Neural cell (in vitro differentiated cells): ENCODE results near the gene BNIP5. TPM values are rescaled to one million over a fixed set of nuclear protein-coding genes. Genes with fewer than 3 reads are reported as not detected.

Experiments
- H2AFZ ChIP-seq: fragments of 200-600, 300-800 bp; sonication (generic), shearing (Covaris generic); 2 replicates; pipeline ENCODE4 v1.6.0; 2014; ENCODE audit warnings: low read depth, mild to moderate bottlenecking, antibody characterized with exemption, low read length, moderate library complexity
- H3F3A ChIP-seq: fragments of 200-600 bp; shearing (Covaris generic); 2 replicates; pipeline ENCODE4 v1.6.1; 2016; ENCODE audit warnings: mild to moderate bottlenecking, moderate library complexity, mixed read lengths, antibody characterized with exemption, low read length; ENCODE audit not compliant: insufficient read depth, poor library complexity, severe bottlenecking
- H3K27ac ChIP-seq: fragments of 200-600, 300-800 bp; sonication (generic), shearing (Covaris generic); 2 replicates; pipeline ENCODE4 v1.5.1; 2014; ENCODE audit warnings: mild to moderate bottlenecking, low read length, moderate library complexity
- H3K27me3 ChIP-seq: fragments of 300-800, 200-600 bp; sonication (generic), shearing (Covaris generic); 2 replicates; pipeline ENCODE4 v1.6.0; 2014; ENCODE audit warnings: mild to moderate bottlenecking, low read depth, low read length, moderate library complexity; ENCODE audit not compliant: insufficient read depth
- H3K36me3 ChIP-seq: fragments of 300-800, 200-600 bp; sonication (generic), shearing (Covaris generic); 2 replicates; pipeline ENCODE4 v1.5.1; 2014; ENCODE audit warnings: mild to moderate bottlenecking, antibody characterized with exemption, low read length, moderate library complexity; ENCODE audit not compliant: insufficient read depth
- H3K4me2 ChIP-seq: fragments of 300-800, 200-600 bp; sonication (generic), shearing (Covaris generic); 2 replicates; pipeline ENCODE4 v1.6.0; 2014; ENCODE audit warnings: mild to moderate bottlenecking, low read length
- H3K4me3 ChIP-seq: fragments of 300-800, 200-600 bp; sonication (generic), shearing (Covaris generic); 2 replicates; pipeline ENCODE4 v1.5.1; 2014; ENCODE audit warnings: mild to moderate bottlenecking, low read length, moderate library complexity
- H3K79me2 ChIP-seq: fragments of 200-600 bp; shearing (Covaris generic); replicated peaks from 2 replicates; pipeline ENCODE4 v1.6.0; 2014; ENCODE audit warnings: mild to moderate bottlenecking, low read length, moderate library complexity; ENCODE audit not compliant: insufficient read depth
- H3K9ac ChIP-seq: fragments of 300-800, 200-600 bp; sonication (generic), shearing (Covaris generic); 2 replicates; pipeline ENCODE4 v1.6.1; 2016; ENCODE audit warnings: mild to moderate bottlenecking, low read length, mixed read lengths
- H3K9me2 ChIP-seq: fragments of 200-600 bp; shearing (Covaris generic); 2 replicates; pipeline ENCODE4 v1.6.1; 2016; ENCODE audit warnings: mild to moderate bottlenecking, low read length, mixed read lengths; ENCODE audit not compliant: insufficient read depth
- H3K9me3 ChIP-seq: fragments of 200-600, 300-800 bp; sonication (generic), shearing (Covaris generic); 2 replicates; pipeline ENCODE4 v1.6.1; 2016; ENCODE audit warnings: mild to moderate bottlenecking, mixed run types, low read length, moderate library complexity, mixed read lengths
- H4K20me1 ChIP-seq: fragments of 200-600 bp; shearing (Covaris generic); 2 replicates; pipeline ENCODE4 v1.6.1; 2016; ENCODE audit warnings: mild to moderate bottlenecking, mixed run types; ENCODE audit not compliant: insufficient read depth
- CTCF ChIP-seq: fragments of 450-650 bp; IDR thresholded peaks from 2 replicates; pipeline ENCODE4 v1.5.1; 2014; ENCODE audit warnings: antibody characterized with exemption, mild to moderate bottlenecking, moderate library complexity; ENCODE audit not compliant: poor library complexity, severe bottlenecking
- EP300 ChIP-seq: fragments of 450-650 bp; conservative IDR thresholded peaks from 2 replicates; pipeline ENCODE4 v1.6.1; 2014; ENCODE audit warnings: antibody characterized with exemption, mild to moderate bottlenecking, moderate library complexity; ENCODE audit not compliant: poor library complexity, severe bottlenecking
- EZH2 ChIP-seq: fragments of 200-600, 300-800 bp; shearing (Covaris generic), sonication (generic); IDR thresholded peaks from 2 replicates; pipeline ENCODE4 v1.6.1; 2014; ENCODE audit warnings: antibody characterized with exemption, low read length, borderline replicate concordance, mild to moderate bottlenecking; ENCODE audit not compliant: insufficient read depth, poor library complexity, severe bottlenecking
- MXI1 ChIP-seq: fragments of 450-650 bp; conservative IDR thresholded peaks from 2 replicates; pipeline ENCODE4 v1.6.1; 2014; ENCODE audit warnings: antibody characterized with exemption, mild to moderate bottlenecking; ENCODE audit not compliant: poor library complexity, severe bottlenecking
- POLR2AphosphoS5 ChIP-seq: IDR thresholded peaks from 2 replicates; pipeline ENCODE4 v1.6.1; 2012
- RAD21 ChIP-seq: fragments of 450-650 bp; conservative IDR thresholded peaks from 2 replicates; pipeline ENCODE4 v1.6.1; 2014; ENCODE audit warnings: antibody characterized with exemption, mild to moderate bottlenecking, moderate library complexity
- REST ChIP-seq: IDR thresholded peaks from 2 replicates; pipeline ENCODE4 v1.6.1; 2012; ENCODE audit warnings: borderline replicate concordance
- SMC3 ChIP-seq: fragments of 450-650 bp; conservative IDR thresholded peaks from 2 replicates; pipeline ENCODE4 v1.6.1; 2014; ENCODE audit warnings: antibody characterized with exemption, mild to moderate bottlenecking, moderate library complexity; ENCODE audit not compliant: poor library complexity
- TAF1 ChIP-seq: IDR thresholded peaks from 2 replicates; pipeline ENCODE4 v1.6.1; 2012; ENCODE audit warnings: low read depth
- polyA plus RNA-seq: library from polyadenylated mRNA; depleted of rRNA; stranded (reverse); fragments of >200 nt; gene quantifications from 2 replicates; pipeline ENCODE4 v1.2.3, GENCODE V29; 2014

BNIP5 gene
- polyA plus RNA-seq, 1 donor from 2014 or later: not detected

DNA sequence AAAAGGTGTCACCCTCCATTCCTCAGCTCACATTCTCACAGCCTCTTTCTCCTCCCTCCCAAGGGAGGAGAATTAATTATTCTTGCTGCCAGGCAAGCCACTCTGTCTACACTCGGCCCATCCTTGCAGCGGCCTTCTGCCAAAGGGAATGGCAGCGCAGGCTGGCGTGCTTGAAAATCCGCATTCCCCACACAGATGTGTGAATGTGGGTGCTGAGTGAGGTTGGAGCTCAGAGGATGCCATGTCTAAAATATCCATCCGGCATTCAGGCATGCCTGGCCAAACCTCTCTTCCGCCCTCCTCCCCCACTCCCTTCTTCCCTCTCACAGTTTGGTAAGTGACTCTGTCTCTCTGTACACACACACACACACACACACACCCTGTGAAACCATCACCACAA, 39.2 kb downstream of the BNIP5 start:
- TF ChIP-seq REST (no peak), POLR2AphosphoS5 (no peak), TAF1 (no peak), MXI1 (no peak), SMC3 (no peak), EZH2 (no peak), RAD21 (no peak), EP300 (no peak), CTCF (no peak)
- Histone ChIP-seq H3K79me2 (no peaks in the 10 kb centered on the region), H2AFZ (no peak overlapping the region), H3K4me2 (no peak overlapping the region), H3K9me2 (no peaks in the 10 kb centered on the region), H3K4me3 (no peak overlapping the region), H3F3A (no peaks in the 10 kb centered on the region), H3K27ac (no peak overlapping the region), H3K9me3 (no peaks in the 10 kb centered on the region), H3K27me3 (no peaks in the 10 kb centered on the region), H3K9ac (no peak overlapping the region), H3K36me3 (no peaks in the 10 kb centered on the region), H4K20me1 (no peaks in the 10 kb centered on the region)

- Histone ChIP-seq H3K27ac (no peak overlapping the region), H3F3A (no peaks in the 10 kb centered on the region), H2AFZ (no peak overlapping the region), H3K9me3 (no peaks in the 10 kb centered on the region), H3K9me2 (no peaks in the 10 kb centered on the region), H3K4me3 (no peak overlapping the region), H3K36me3 (no peaks in the 10 kb centered on the region), H3K4me2 (no peak overlapping the region), H3K27me3 (no peaks in the 10 kb centered on the region), H3K9ac (no peak overlapping the region), H4K20me1 (no peaks in the 10 kb centered on the region), H3K79me2 (no peaks in the 10 kb centered on the region)
- no peak for TF ChIP-seq EP300
- no peak for TF ChIP-seq REST
- no peak for TF ChIP-seq CTCF
- no peak for TF ChIP-seq EZH2
- TF ChIP-seq POLR2AphosphoS5: no peak
- TF ChIP-seq MXI1: no peak
- TF ChIP-seq RAD21: no peak
- no peak for TF ChIP-seq SMC3
- no peak for TF ChIP-seq TAF1
These were observed 39.6 kb downstream of the BNIP5 start for GRCh38 chr6:36297051-36297450.
